Esophagus (tissue), 2 donors: Measurements from ENCODE around the gene GGCX. TPM values are rescaled to one million over a fixed set of nuclear protein-coding genes. Genes with fewer than 3 reads are reported as not detected.

Source experiments
- polyA plus RNA-seq, 2 donors: library from polyadenylated mRNA; stranded (reverse); fragments of 200-250 nt; gene quantifications; one replicate each; pipeline ENCODE4 v1.2.3, GENCODE V29; 2013
- donor health status: healthy with polysubstance abuse.
- donor health status: Bipolar disorder and iron deficiency.

GGCX gene
- polyA plus RNA-seq, 2 donors: 10.2 to 18.1 TPM

Other genes with a start within 250 kb of the GGCX start
- gene TGOLN2, start 233.5 kb downstream of the GGCX start, polyA plus RNA-seq: 10 to 100 TPM; 13.1 to 15.1 TPM
- gene RETSAT, start 207.0 kb downstream of the GGCX start, polyA plus RNA-seq: 10 to 100 TPM; 35.3 to 46.2 TPM
- 10 to 100 TPM in 1 of 2 donors, 1 to 10 TPM in 1; 8.7 to 16.1 TPM for gene ELMOD3, start 206.7 kb downstream of the GGCX start, polyA plus RNA-seq
- 100 to 1,000 TPM; 273 to 297 TPM for gene CAPG, start 151.1 kb downstream of the GGCX start, polyA plus RNA-seq
- gene SH2D6, start 142.8 kb downstream of the GGCX start, polyA plus RNA-seq: under 1 TPM; 0.07 to 0.14 TPM
- 100 to 1,000 TPM in 1 of 2 donors, 10 to 100 TPM in 1; 53.9 to 113 TPM for gene MAT2A, start 22.3 kb downstream of the GGCX start, polyA plus RNA-seq
- gene VAMP8, start 16.1 kb upstream of the GGCX start, polyA plus RNA-seq: 100 to 1,000 TPM; 337 to 430 TPM
- 10 to 100 TPM; 19.5 to 39.6 TPM for gene VAMP5, start 22.9 kb upstream of the GGCX start, polyA plus RNA-seq
- 100 to 1,000 TPM; 159 to 189 TPM for gene RNF181, start 34.3 kb upstream of the GGCX start, polyA plus RNA-seq
- gene TMEM150A, start 41.2 kb upstream of the GGCX start, polyA plus RNA-seq: 1 to 10 TPM; 9.3 to 9.9 TPM
- gene C2orf68, start 50.6 kb upstream of the GGCX start, polyA plus RNA-seq: 10 to 100 TPM; 13.8 to 31.7 TPM
- gene USP39, start 54.7 kb upstream of the GGCX start, polyA plus RNA-seq: 10 to 100 TPM; 18.3 to 30.8 TPM
- 1 to 10 TPM in 1 of 2 donors, under 1 TPM in 1; 0.77 to 1.9 TPM for gene SFTPB, start 106.7 kb upstream of the GGCX start, polyA plus RNA-seq
- gene GNLY, start 132.9 kb upstream of the GGCX start, polyA plus RNA-seq: 1 to 10 TPM; 1.2 to 1.7 TPM
- gene ATOH8, start 192.5 kb upstream of the GGCX start, polyA plus RNA-seq: 1 to 10 TPM; 3.0 to 5.9 TPM